Keratinocyte (primary cell): ENCODE results near the gene SH2D6. TPM values are rescaled to one million over a fixed set of nuclear protein-coding genes. Genes with fewer than 3 reads are reported as not detected.

ENCODE experiments used
- DNase-seq: peaks from one replicate; pipeline ENCODE4 v3.0.0-alpha.2; 2011; ENCODE audit warnings: low read depth, missing footprints, low spot score
- FAIRE-seq: peaks from 2 replicates; lab custom pipeline; 2011; peaks lifted over from hg19 to GRCh38; lab: Jason Lieb, UNC
- H2AFZ ChIP-seq: 2 replicates; pipeline ENCODE4 v1.6.0; 2012; ENCODE audit warnings: low read length, control low read depth, inconsistent platforms; ENCODE audit not compliant: control insufficient read depth
- H3K27ac ChIP-seq: 2 replicates; pipeline ENCODE4 v1.5.1; 2011; ENCODE audit warnings: low read length; ENCODE audit not compliant: control insufficient read depth, insufficient read depth
- H3K27me3 ChIP-seq: 3 replicates; pipeline ENCODE4 v1.6.0; 2011; ENCODE audit warnings: low read length; ENCODE audit not compliant: control insufficient read depth, insufficient read depth; ENCODE audit errors: extremely low read depth
- H3K36me3 ChIP-seq, 2 experiments: 2 replicates in 1 of 2; 3 replicates in 1 of 2; pipeline ENCODE4 v1.5.1; 2011; ENCODE audit warnings: low read length in 2 of 2, mild to moderate bottlenecking in 1 of 2; ENCODE audit not compliant: control insufficient read depth in 2 of 2, insufficient read depth in 2 of 2; ENCODE audit errors: extremely low read depth in 1 of 2
- H3K4me1 ChIP-seq: 3 replicates; pipeline ENCODE4 v1.5.1; 2011; ENCODE audit warnings: low read length; ENCODE audit not compliant: control insufficient read depth, insufficient read depth; ENCODE audit errors: extremely low read depth
- H3K4me2 ChIP-seq: 3 replicates; pipeline ENCODE4 v1.6.0; 2011; ENCODE audit warnings: low read depth, low read length; ENCODE audit not compliant: control insufficient read depth, insufficient read depth; ENCODE audit errors: extremely low read depth
- H3K4me3 ChIP-seq, 3 experiments: fragments of 200-600 bp in 1 of 3; sonication (generic) in 1 of 3; 2 replicates in 2 of 3; 3 replicates in 1 of 3; pipeline ENCODE4 v1.5.1; 2011 to 2016; ENCODE audit warnings: low read length in 3 of 3, mild to moderate bottlenecking in 3 of 3, control low read depth in 2 of 3, inconsistent platforms in 1 of 3, low read depth in 1 of 3, mixed read lengths in 1 of 3, mixed run types in 1 of 3, moderate library complexity in 1 of 3; ENCODE audit not compliant: control insufficient read depth in 2 of 3, insufficient read depth in 2 of 3; ENCODE audit errors: extremely low read depth in 1 of 3
- H3K79me2 ChIP-seq: 2 replicates; pipeline ENCODE4 v1.6.0; 2012; ENCODE audit warnings: low read length; ENCODE audit not compliant: control insufficient read depth, insufficient read depth
- H3K9ac ChIP-seq: 3 replicates; pipeline ENCODE4 v1.6.0; 2011; ENCODE audit warnings: low read length; ENCODE audit not compliant: control insufficient read depth, insufficient read depth; ENCODE audit errors: extremely low read depth
- H3K9me1 ChIP-seq: 3 replicates; pipeline ENCODE4 v1.6.0; 2011; ENCODE audit warnings: low read length; ENCODE audit not compliant: control insufficient read depth, insufficient read depth; ENCODE audit errors: extremely low read depth
- H3K9me3 ChIP-seq: 2 replicates; pipeline ENCODE4 v1.5.1; 2012; ENCODE audit warnings: low read depth, low read length; ENCODE audit not compliant: control insufficient read depth
- H4K20me1 ChIP-seq: 3 replicates; pipeline ENCODE4 v1.6.0; 2011; ENCODE audit warnings: low read length; ENCODE audit not compliant: control insufficient read depth, insufficient read depth; ENCODE audit errors: extremely low read depth
- EZH2 ChIP-seq: IDR thresholded peaks from one replicate; pipeline ENCODE4 v1.6.1; 2012; ENCODE audit warnings: inconsistent platforms, mild to moderate bottlenecking, low read length, moderate library complexity
- dilution Hi-C: fragments of 300-500 bp; cut with MboI; formaldehyde crosslinking; loops from one replicate; pipeline ENCODE4 v1.7.0; 2020; ENCODE audit warnings: low sequenced_read_pairs; ENCODE audit not compliant: extremely low pct_ligation_motif_present
- polyA plus RNA-seq, 5 experiments: library from polyadenylated mRNA; depleted of rRNA in 3 of 5; stranded (reverse) in 3 of 5; stranded (forward) in 1 of 5; unstranded in 1 of 5; fragments of >200 nt; gene quantifications; 1 replicate in 1 of 5; 2 replicates in 3 of 5; 3 replicates in 1 of 5; pipeline versions ENCODE4 v1.2.1 to v1.2.3, GENCODE V29; 2011 to 2012; ENCODE audit warnings: missing spikeins in 2 of 5, low read depth in 1 of 5, low replicate concordance in 1 of 5
- TF ChIP-seq, protein P1 (sequence below), 3 experiments: IDR thresholded peaks in 1 of 3; conservative IDR thresholded peaks in 1 of 3; optimal IDR thresholded peaks in 1 of 3; 2 replicates in 2 of 3; 3 replicates in 1 of 3; pipeline versions ENCODE3 to v1.5.1; 2011; ENCODE audit warnings: low read length in 3 of 3, mild to moderate bottlenecking in 3 of 3, moderate library complexity in 2 of 3, control low read depth in 1 of 3, inconsistent platforms in 1 of 3; ENCODE audit not compliant: insufficient read depth in 2 of 3; ENCODE audit errors: extremely low read depth in 1 of 3

The SH2D6 gene
- polyA plus RNA-seq, 1 donor (not counting 4 experiments of a cell fraction or from before 2014, with no cell fraction given), result 0.10 TPM

DNA sequence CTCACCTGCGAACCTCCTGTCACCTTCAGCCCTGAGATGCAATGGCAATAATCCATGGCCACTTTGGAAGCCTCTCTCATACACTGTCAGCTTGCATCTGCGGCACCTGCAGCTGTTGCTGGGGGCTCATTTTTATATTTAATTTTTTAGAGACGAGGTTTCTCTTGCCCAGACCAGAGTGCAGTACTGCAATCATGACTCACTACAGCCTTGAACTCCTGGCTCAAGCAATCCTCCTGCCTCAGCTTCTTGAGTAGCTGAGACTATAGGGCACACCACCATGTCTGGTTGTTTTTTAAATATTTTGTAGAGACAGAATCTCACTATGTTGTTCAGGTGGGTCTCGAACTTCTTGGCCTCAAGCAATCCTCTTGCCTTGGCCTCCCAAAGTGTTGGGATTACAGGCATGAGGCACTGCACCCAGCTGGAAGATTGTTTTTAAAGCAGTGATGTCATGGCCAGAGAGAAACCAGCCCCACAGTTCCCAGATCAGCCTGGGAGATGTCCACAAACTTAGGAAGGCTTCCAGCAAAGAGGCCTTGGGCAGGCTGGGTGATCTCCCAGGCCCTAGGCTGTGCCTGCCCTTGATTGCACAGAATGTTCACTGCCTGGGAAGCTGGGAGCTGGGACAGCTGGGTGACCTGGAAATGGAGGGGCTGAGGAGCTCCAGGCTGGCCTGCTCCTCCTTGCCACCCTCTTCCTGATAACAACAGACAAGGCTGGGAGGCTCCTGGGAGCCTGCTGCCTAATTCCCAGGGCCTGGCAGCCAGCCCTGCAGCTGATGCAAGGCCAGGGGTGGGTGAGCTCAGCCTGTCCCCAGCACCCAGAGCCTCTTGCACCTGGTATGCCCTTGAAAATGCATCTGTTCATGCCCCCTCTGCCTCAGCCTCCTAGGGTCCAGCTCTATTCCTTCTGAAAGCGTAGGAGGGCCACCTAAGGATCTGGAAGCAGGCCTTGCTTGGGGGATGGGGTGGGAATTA lies 27.1 kb downstream of the SH2D6 start:
- FAIRE-seq, result no peak

DNA sequence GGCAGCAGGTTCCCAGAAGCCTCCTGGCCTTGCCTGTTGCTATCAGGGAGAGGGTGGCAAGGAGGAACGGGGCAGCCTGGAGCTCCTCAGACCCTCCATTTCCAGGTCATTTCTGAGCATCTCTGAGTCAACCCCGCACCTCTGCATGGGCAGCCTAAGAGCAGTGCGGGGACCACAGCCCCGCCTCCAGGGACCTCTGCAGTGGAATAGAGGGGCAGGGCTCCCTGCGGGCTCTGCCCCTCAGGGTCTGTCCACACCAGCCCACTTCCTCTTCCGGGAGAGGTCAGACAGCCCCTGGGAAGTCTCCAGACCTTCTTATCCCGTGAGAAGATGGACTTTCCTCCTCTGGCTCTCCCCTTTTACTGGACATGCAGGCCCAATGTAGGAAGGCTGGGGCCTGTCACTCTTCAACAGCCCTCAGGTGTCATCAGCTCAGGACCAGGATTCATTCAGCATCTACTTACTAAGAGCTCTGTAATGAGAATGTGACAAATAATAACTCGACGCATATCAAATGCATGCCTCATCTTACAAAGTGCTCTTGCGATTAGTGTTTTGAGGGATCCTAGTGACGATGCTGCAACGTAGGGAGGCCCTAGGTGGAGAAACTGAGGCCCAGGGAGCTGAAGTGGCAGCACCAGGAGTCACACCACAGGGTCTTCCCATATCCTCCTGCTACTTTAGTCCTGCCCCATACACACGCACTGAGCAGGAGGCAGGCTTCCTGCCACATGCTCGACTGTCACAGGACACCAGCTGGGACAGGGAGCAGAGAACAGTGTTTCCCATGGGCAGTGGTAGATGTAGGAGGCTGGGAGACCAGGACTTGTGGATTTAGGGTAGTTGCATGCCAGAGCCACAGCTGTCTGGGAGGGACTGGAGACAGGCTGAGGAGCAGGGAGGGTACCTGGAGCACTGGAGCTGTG lies 28.0 kb downstream of the SH2D6 start:
- dilution Hi-C loops, result no loop called here
- FAIRE-seq (no peak), DNase-seq (no peak)
- Histone ChIP-seq H3K27me3 (no peaks in the 10 kb centered on the region), H3K4me1 (peaks cover 18% of the 10 kb centered on the region), H3K4me2 (no peak overlapping the region), H3K9me3 (no peaks in the 10 kb centered on the region), H3K9me1 (no peaks in the 10 kb centered on the region), H3K4me3 (no peak overlapping the region), H3K79me2 (no peaks in the 10 kb centered on the region), H2AFZ (no peak overlapping the region), H4K20me1 (no peaks in the 10 kb centered on the region), H3K36me3 (no peaks in the 10 kb centered on the region), H3K9ac (peak overlapping the region; percentile 9), H3K27ac (no peak overlapping the region)
- no peak for TF ChIP-seq EZH2
- TF ChIP-seq, protein P1, sequence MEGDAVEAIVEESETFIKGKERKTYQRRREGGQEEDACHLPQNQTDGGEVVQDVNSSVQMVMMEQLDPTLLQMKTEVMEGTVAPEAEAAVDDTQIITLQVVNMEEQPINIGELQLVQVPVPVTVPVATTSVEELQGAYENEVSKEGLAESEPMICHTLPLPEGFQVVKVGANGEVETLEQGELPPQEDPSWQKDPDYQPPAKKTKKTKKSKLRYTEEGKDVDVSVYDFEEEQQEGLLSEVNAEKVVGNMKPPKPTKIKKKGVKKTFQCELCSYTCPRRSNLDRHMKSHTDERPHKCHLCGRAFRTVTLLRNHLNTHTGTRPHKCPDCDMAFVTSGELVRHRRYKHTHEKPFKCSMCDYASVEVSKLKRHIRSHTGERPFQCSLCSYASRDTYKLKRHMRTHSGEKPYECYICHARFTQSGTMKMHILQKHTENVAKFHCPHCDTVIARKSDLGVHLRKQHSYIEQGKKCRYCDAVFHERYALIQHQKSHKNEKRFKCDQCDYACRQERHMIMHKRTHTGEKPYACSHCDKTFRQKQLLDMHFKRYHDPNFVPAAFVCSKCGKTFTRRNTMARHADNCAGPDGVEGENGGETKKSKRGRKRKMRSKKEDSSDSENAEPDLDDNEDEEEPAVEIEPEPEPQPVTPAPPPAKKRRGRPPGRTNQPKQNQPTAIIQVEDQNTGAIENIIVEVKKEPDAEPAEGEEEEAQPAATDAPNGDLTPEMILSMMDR (optimal IDR thresholded peaks at IDR 0.05 in 1 of 3, IDR thresholded peaks at IDR 0.05 in 1 of 3, conservative IDR thresholded peaks at IDR 0.05 in 1 of 3; ENCODE audit: extremely low read depth in 1 of 3, insufficient read depth in 2 of 3, low read length in 3 of 3), result no peak

More for the DNA sequence above, 27.1 kb downstream of the SH2D6 start:
- Histone ChIP-seq H3K9me1 (no peaks in the 10 kb centered on the region), H3K9me3 (no peaks in the 10 kb centered on the region), H3K79me2 (no peaks in the 10 kb centered on the region), H4K20me1 (no peaks in the 10 kb centered on the region), H3K27ac (peak overlapping the region; percentile 6), H2AFZ (peak overlapping the region; percentile 83), H3K9ac (peak overlapping the region; percentile 9), H3K4me1 (peaks cover 18% of the 10 kb centered on the region), H3K4me3 (no peak overlapping the region), H3K4me2 (peak overlapping the region; percentile 22), H3K27me3 (no peaks in the 10 kb centered on the region), H3K36me3 (no peaks in the 10 kb centered on the region)
- dilution Hi-C loops, result no loop called here
- DNase-seq, result no peak
- TF ChIP-seq, protein P1 (optimal IDR thresholded peaks at IDR 0.05 in 1 of 3, IDR thresholded peaks at IDR 0.05 in 1 of 3, conservative IDR thresholded peaks at IDR 0.05 in 1 of 3; ENCODE audit: extremely low read depth in 1 of 3, insufficient read depth in 2 of 3, low read length in 3 of 3), result no peak
- no peak for TF ChIP-seq EZH2
